GM12878 (cell line): Measurements from ENCODE around the gene AGAP1. TPM values are rescaled to one million over a fixed set of nuclear protein-coding genes. Genes with fewer than 3 reads are reported as not detected.

Source experiments
- ATAC-seq: fragments of 200-7000 bp; cut with Tn5 transposase; 3 replicates; pipeline ENCODE4 v1.9.1; 2020; ENCODE audit warnings: mild to moderate bottlenecking, moderate library complexity
- BruUV-seq: library from RNA; stranded (reverse); fragments of 400-500 nt; replicated peaks from 2 replicates; lab custom pipeline; 2021; lab: Mats Ljungman, UMichigan
- CTCF ChIA-PET: fragments of 300-600 bp; sonication (Branson Sonifier 250); formaldehyde crosslinking; extraction: SDS; loops from one replicate; lab custom pipeline; 2021; ENCODE audit warnings: inconsistent platforms; lab: Yijun Ruan, JAX
- POLR2A ChIA-PET: fragments of 350-600 bp; formaldehyde crosslinking; extraction: SDS; loops from one replicate; lab custom pipeline; 2021; ENCODE audit warnings: inconsistent platforms; lab: Charles Lee
- RAD21 ChIA-PET: fragments of 300-600 bp; sonication (Branson Sonifier 250); formaldehyde crosslinking; loops from one replicate; lab custom pipeline; 2023; ENCODE audit warnings: antibody characterized with exemption; ENCODE audit not compliant: unreplicated experiment; lab: Charles Lee
- SMC1A ChIA-PET: fragments of 300-600 bp; sonication (Branson Sonifier 250); formaldehyde crosslinking; loops from one replicate; lab custom pipeline; 2023; ENCODE audit not compliant: unreplicated experiment, uncharacterized antibody; lab: Charles Lee
- DNase-seq: peaks from one replicate; pipeline ENCODE4 v3.0.0-alpha.2; 2011; ENCODE audit warnings: low read depth, low spot score
- FAIRE-seq: peaks from 3 replicates; lab custom pipeline; 2011; peaks lifted over from hg19 to GRCh38; lab: Jason Lieb, UNC
- H2AFZ ChIP-seq: 2 replicates; pipeline ENCODE4 v1.6.0; 2011; ENCODE audit warnings: low read depth, low read length, control low read depth; ENCODE audit not compliant: control insufficient read depth
- H3K27ac ChIP-seq: 2 replicates; pipeline ENCODE4 v1.5.1; 2011; ENCODE audit warnings: control low read depth; ENCODE audit not compliant: control insufficient read depth, insufficient read depth
- H3K27me3 ChIP-seq, 2 experiments: replicated peaks in 1 of 2; 2 replicates each; pipeline versions ENCODE4 v1.6.0 to v1.6.1; 2011; ENCODE audit warnings: low read length in 1 of 2; ENCODE audit not compliant: control insufficient read depth in 2 of 2, insufficient read depth in 2 of 2
- H3K36me3 ChIP-seq, 2 experiments: 2 replicates each; pipeline ENCODE4 v1.5.1; 2011; ENCODE audit warnings: low read length in 1 of 2; ENCODE audit not compliant: control insufficient read depth in 2 of 2, insufficient read depth in 2 of 2
- H3K4me1 ChIP-seq: 2 replicates; pipeline ENCODE4 v1.6.1; 2011; ENCODE audit warnings: mild to moderate bottlenecking, low read length, moderate library complexity, mixed read lengths; ENCODE audit not compliant: control insufficient read depth, insufficient read depth
- H3K4me2 ChIP-seq: 2 replicates; pipeline ENCODE4 v1.6.0; 2011; ENCODE audit warnings: control low read depth; ENCODE audit not compliant: control insufficient read depth, insufficient read depth
- H3K4me3 ChIP-seq: fragments of 200-600 bp; sonication (generic); 2 replicates; pipeline ENCODE4 v1.5.1; 2016
- H3K79me2 ChIP-seq: 2 replicates; pipeline ENCODE4 v1.6.0; 2011; ENCODE audit warnings: low read length; ENCODE audit not compliant: control insufficient read depth, insufficient read depth
- H3K9ac ChIP-seq: 2 replicates; pipeline ENCODE4 v1.8.0; 2011; ENCODE audit warnings: low read length, control low read depth, mixed read lengths; ENCODE audit not compliant: control insufficient read depth, insufficient read depth
- H3K9me3 ChIP-seq: replicated peaks from 3 replicates; pipeline ENCODE4 v1.5.1; 2011; ENCODE audit warnings: mild to moderate bottlenecking, low read length; ENCODE audit not compliant: control insufficient read depth, insufficient read depth
- H4K20me1 ChIP-seq: 2 replicates; pipeline ENCODE4 v1.6.0; 2011; ENCODE audit not compliant: control insufficient read depth, insufficient read depth
- CREM ChIP-seq: IDR thresholded peaks from 2 replicates; pipeline ENCODE4 v1.6.1; 2014; ENCODE audit warnings: antibody characterized with exemption, low read depth
- ELK1 ChIP-seq: IDR thresholded peaks from 2 replicates; pipeline ENCODE4 v1.6.1; 2012; ENCODE audit warnings: low read depth, low read length, improper control_type of control experiment
- ETV6 ChIP-seq, 2 experiments: fragments of 450-650 bp in 1 of 2; IDR thresholded peaks in 1 of 2; conservative IDR thresholded peaks in 1 of 2; 2 replicates each; pipeline ENCODE4 v1.6.1; 2014; ENCODE audit warnings: antibody characterized with exemption in 1 of 2, borderline replicate concordance in 1 of 2, low read depth in 1 of 2, mild to moderate bottlenecking in 1 of 2, moderate library complexity in 1 of 2
- HDAC2 ChIP-seq: fragments of 200-600 bp; sonication (generic); IDR thresholded peaks from 2 replicates; pipeline ENCODE4 v1.6.1; 2017
- HDGF ChIP-seq: fragments of 450-650 bp; IDR thresholded peaks from 2 replicates; pipeline ENCODE4 v1.6.1; 2016; ENCODE audit warnings: antibody characterized with exemption
- IRF4 ChIP-seq: IDR thresholded peaks from 2 replicates; pipeline ENCODE4 v1.6.1; 2011; ENCODE audit warnings: low read depth, low read length
- MLLT1 ChIP-seq: fragments of 450-650 bp; IDR thresholded peaks from 2 replicates; pipeline ENCODE4 v1.6.1; 2016; ENCODE audit warnings: mild to moderate bottlenecking
- NBN ChIP-seq: fragments of 450-650 bp; IDR thresholded peaks from 2 replicates; pipeline ENCODE4 v1.6.1; 2016
- PAX5 ChIP-seq: IDR thresholded peaks from 2 replicates; pipeline ENCODE4 v1.6.1; 2011; ENCODE audit warnings: low read depth, low read length, borderline replicate concordance
- POLR2AphosphoS5 ChIP-seq: IDR thresholded peaks from 2 replicates; pipeline ENCODE4 v1.6.1; 2011; ENCODE audit warnings: mild to moderate bottlenecking, low read length, inconsistent platforms
- RBBP5 ChIP-seq: fragments of 200-600 bp; sonication (generic); conservative IDR thresholded peaks from 2 replicates; pipeline ENCODE4 v1.6.1; 2016
- SPI1 ChIP-seq: IDR thresholded peaks from 2 replicates; pipeline ENCODE4 v1.6.1; 2011; ENCODE audit warnings: low read depth, mild to moderate bottlenecking, low read length, moderate library complexity, borderline replicate concordance; ENCODE audit not compliant: insufficient read depth
- SREBF2 ChIP-seq: IDR thresholded peaks from 2 replicates; pipeline ENCODE4 v1.6.1; 2012; ENCODE audit warnings: mild to moderate bottlenecking, low read length
- SUPT20H ChIP-seq: IDR thresholded peaks from 2 replicates; pipeline ENCODE4 v1.6.1; 2011; ENCODE audit warnings: low read depth, mild to moderate bottlenecking, low read length, moderate library complexity, borderline replicate concordance; ENCODE audit not compliant: control insufficient read depth
- TCF3 ChIP-seq: IDR thresholded peaks from 2 replicates; pipeline ENCODE4 v1.6.1; 2012; ENCODE audit warnings: low read depth, mild to moderate bottlenecking, low read length, borderline replicate concordance; ENCODE audit not compliant: insufficient read depth
- ZNF274 ChIP-seq: IDR thresholded peaks from one replicate; pipeline ENCODE4 v1.8.0; 2011; ENCODE audit not compliant: insufficient read length, insufficient read depth
- WGBS: methylation state at CpG from one replicate; pipeline ENCODE4 v1.1.6; 2016; ENCODE audit warnings: low lambda C conversion rate; ENCODE audit not compliant: insufficient replicate concordance, insufficient coverage; ENCODE audit errors: missing lambda C conversion rate; 5-methylcytosine and 5-hydroxymethylcytosine counted together
- in situ Hi-C: fragments of 300-500 bp; cut with MboI; formaldehyde crosslinking; loops from 9 replicates; pipeline ENCODE4 v1.14.3; 2018; ENCODE audit warnings: mixed read lengths
- intact Hi-C: fragments of 100-400 bp; cut with micrococcal nuclease; formaldehyde crosslinking; loops from one replicate; pipeline ENCODE4 v1.14.2; 2022; ENCODE audit not compliant: unreplicated experiment
- polyA plus RNA-seq, 11 experiments: library from polyadenylated mRNA; depleted of rRNA in 4 of 11; unstranded in 6 of 11; stranded (reverse) in 5 of 11; fragments of >200 nt; fragmentation: Nextera tagmentation in 4 of 11; fragmentation: Illumina TruSeq in 1 of 11; extraction: Ambion mirVana in 4 of 11; extraction: Trizol in 1 of 11; gene quantifications; 1 replicate in 1 of 11; 2 replicates in 10 of 11; pipeline versions ENCODE4 v1.2.1 to v1.2.3, GENCODE V29; 2011 to 2016; ENCODE audit warnings: inconsistent platforms in 2 of 11, missing spikeins in 2 of 11, low read depth in 1 of 11
- total RNA-seq, 4 experiments: library from RNA; depleted of rRNA in 3 of 4; stranded (reverse); fragments of >200 nt in 3 of 4; fragmentation: Illumina TruSeq in 1 of 4; extraction: Trizol in 1 of 4; gene quantifications; 2 replicates each; pipeline versions ENCODE4 v1.2.1 to v1.2.3, GENCODE V29; 2013 to 2021

AGAP1 gene
- total and polyA plus RNA-seq, 10 of the 15 experiments (the other 5 are each of a cell fraction or from before 2014, with no cell fraction given) = 0.05 to 0.15 (median 0.06) TPM; not detected in 7

- Histone ChIP-seq H3K4me3 (no peak overlapping the region), H3K27ac (no peak overlapping the region), H2AFZ (no peak overlapping the region), H3K9ac (no peak overlapping the region), H3K27me3 (no peaks in the 10 kb centered on the region), H3K36me3 (no peaks in the 10 kb centered on the region), H3K9me3 (no peaks in the 10 kb centered on the region), H3K4me2 (no peak overlapping the region), H3K4me1 (no peaks in the 10 kb centered on the region), H3K79me2 (no peaks in the 10 kb centered on the region), H4K20me1 (no peaks in the 10 kb centered on the region)
- no TSS peak for BruUV-seq
- DNase-seq (no peak), FAIRE-seq (no peak), ATAC-seq (no peak)
- in situ Hi-C loops (no loop called here), intact Hi-C loops (no loop called here)
- no peak for TF ChIP-seq IRF4
- no peak for TF ChIP-seq SREBF2
- TF ChIP-seq ELK1 = no peak
- SMC1A ChIA-PET = no interaction called here
- 53% methylated on average over 13 of the region's 13 CpGs for WGBS
- CTCF ChIA-PET = no interaction called here
- POLR2A ChIA-PET = no interaction called here
- RAD21 ChIA-PET = no interaction called here
Observed at GRCh38 chr2:235553696-235554100, 59.9 kb downstream of the AGAP1 start.

- Histone ChIP-seq H3K9me3 (no peaks in the 10 kb centered on the region), H3K79me2 (no peaks in the 10 kb centered on the region), H3K27me3 (no peaks in the 10 kb centered on the region), H4K20me1 (no peaks in the 10 kb centered on the region), H3K4me3 (no peak overlapping the region), H3K36me3 (no peaks in the 10 kb centered on the region), H3K27ac (no peak overlapping the region), H3K4me1 (no peaks in the 10 kb centered on the region), H2AFZ (no peak overlapping the region), H3K9ac (no peak overlapping the region), H3K4me2 (no peak overlapping the region)
- POLR2A ChIA-PET = no interaction called here
- BruUV-seq = no TSS peak
- WGBS = 4% methylated on average over 6 of the region's 6 CpGs
- CTCF ChIA-PET = no interaction called here
- in situ Hi-C loops (no loop called here), intact Hi-C loops (no loop called here)
- RAD21 ChIA-PET = no interaction called here
- ATAC-seq (no peak), DNase-seq (no peak), FAIRE-seq (no peak)
- SMC1A ChIA-PET = no interaction called here
- TF ChIP-seq NBN (no peak), RBBP5 (no peak), HDAC2 (no peak), HDGF (no peak), TCF3 (no peak), MLLT1 (no peak), ZNF274 (no peak), SPI1 (no peak), CREM (no peak), ETV6 (conservative IDR thresholded peaks at IDR 0.05 in 1 of 2, IDR thresholded peaks at IDR 0.05 in 1 of 2; ENCODE audit: borderline replicate concordance in 1 of 2, low read depth in 1 of 2) (no peak), SUPT20H (no peak), POLR2AphosphoS5 (no peak), PAX5 (no peak)
Observed at GRCh38 chr2:235554385-235554784, 60.5 kb downstream of the AGAP1 start.
